Measurements from ENCODE around the gene SPTSSA.
"Not testable (repeated sequence)": the region's sequence is repeated elsewhere in the genome, so short reads cannot be mapped to it uniquely, and the experiment has no call there.

The SPTSSA gene

GRCh38 chr14:34426313-34427295, 35.4 kb downstream of the SPTSSA start:
- no peak for DNase-seq (ENCODE audit: low read depth)

GRCh38 chr14:34425095-34425851, 36.8 kb downstream of the SPTSSA start:
- DNase-seq (ENCODE audit: low read depth), result no peak

GRCh38 chr14:34424488-34424887, 37.6 kb downstream of the SPTSSA start:
- DNase-seq (ENCODE audit: low read depth), result no peak

GRCh38 chr14:34423445-34423844, 38.6 kb downstream of the SPTSSA start:
- DNase-seq (ENCODE audit: low read depth), result no peak

- DNase-seq (ENCODE audit: low read depth), result no peak
Observed at GRCh38 chr14:34420547-34421150, 41.4 kb downstream of the SPTSSA start.

- DNase-seq (ENCODE audit: low read depth), result no peak
Observed at GRCh38 chr14:34409721-34410120, 52.3 kb downstream of the SPTSSA start.

GRCh38 chr14:34407951-34408350, 54.1 kb downstream of the SPTSSA start:
- DNase-seq (ENCODE audit: low read depth), result no peak

- no peak for DNase-seq (ENCODE audit: low read depth)
Observed at GRCh38 chr14:34404416-34404815, 57.6 kb downstream of the SPTSSA start.

- no peak for DNase-seq (ENCODE audit: low read depth)
Observed at GRCh38 chr14:34403646-34404045, 58.4 kb downstream of the SPTSSA start.

- DNase-seq (ENCODE audit: low read depth), result no peak
Observed at GRCh38 chr14:34398024-34398423, 64.0 kb downstream of the SPTSSA start.

- DNase-seq (ENCODE audit: low read depth), result no peak
Observed at GRCh38 chr14:34387974-34388516, 74.0 kb downstream of the SPTSSA start.

- no peak for DNase-seq (ENCODE audit: low read depth)
Observed at GRCh38 chr14:34386865-34387485, 75.1 kb downstream of the SPTSSA start.

- not testable (repeated sequence) for DNase-seq (ENCODE audit: low read depth)
Observed at GRCh38 chr14:34385881-34386280, 76.2 kb downstream of the SPTSSA start.

GRCh38 chr14:34383839-34384238, 78.2 kb downstream of the SPTSSA start:
- DNase-seq (ENCODE audit: low read depth), result no peak

All from stimulated activated CD8-positive, alpha-beta memory T cell treated with anti-CD3 and anti-CD28 coated beads, Interleukin-4, amount 100 ng/mL, for 24 hours (primary cell).